HepG2 (cell line): Measurements from ENCODE around the gene ATIC. TPM values are rescaled to one million over a fixed set of nuclear protein-coding genes. Genes with fewer than 3 reads are reported as not detected.
A peak's percentile ranks its signal among the peaks of the same experiment; 100 is the strongest.

ENCODE experiments used
- PLRG1 ChIP-seq: fragments of 450-650 bp; conservative IDR thresholded peaks from 2 replicates; pipeline ENCODE4 v1.6.1; 2016
- ZNF766 ChIP-seq: sonication (generic); formaldehyde crosslinking; IDR thresholded peaks from 2 replicates; pipeline ENCODE4 v1.5.0; 2020; ENCODE audit warnings: missing genetic modification reagents, borderline replicate concordance
- polyA plus RNA-seq, 8 experiments: library from polyadenylated mRNA; depleted of rRNA in 3 of 8; stranded (reverse) in 7 of 8; unstranded in 1 of 8; fragments of >200 nt; fragmentation: Illumina TruSeq in 4 of 8; extraction: Trizol in 4 of 8; gene quantifications; 2 replicates each; pipeline versions ENCODE4 v1.2.1 to v1.2.3, GENCODE V29; 2011 to 2016; ENCODE audit warnings: low read depth in 4 of 8, missing spikeins in 1 of 8, mixed read lengths in 1 of 8; ENCODE audit not compliant: insufficient read depth in 1 of 8
- total RNA-seq, 5 experiments: library from RNA; depleted of rRNA; stranded (reverse); fragments of >200 nt; fragmentation: Illumina TruSeq; extraction: Trizol; gene quantifications; 2 replicates each; pipeline ENCODE4 v1.2.3, GENCODE V29; 2016; ENCODE audit warnings: low read depth in 1 of 5
- TF ChIP-seq, protein P1 (sequence below): sonication (generic); formaldehyde crosslinking; IDR thresholded peaks from 2 replicates; pipeline ENCODE4 v1.4.0; 2020; ENCODE audit warnings: mild to moderate bottlenecking, missing genetic modification reagents
- TF ChIP-seq, protein P2 (sequence below): sonication (generic); formaldehyde crosslinking; IDR thresholded peaks from 2 replicates; pipeline ENCODE4 v1.4.0; 2020; ENCODE audit warnings: low read depth, missing genetic modification reagents
- TF ChIP-seq, protein P3 (sequence below): sonication (generic); formaldehyde crosslinking; IDR thresholded peaks from 2 replicates; pipeline ENCODE4 v1.5.1; 2020; ENCODE audit warnings: missing genetic modification reagents, mild to moderate bottlenecking, borderline replicate concordance
- TF ChIP-seq, protein P4 (sequence below): sonication (generic); formaldehyde crosslinking; IDR thresholded peaks from 2 replicates; pipeline ENCODE4 v1.4.0; 2020; ENCODE audit warnings: mild to moderate bottlenecking, missing genetic modification reagents
- TF ChIP-seq, protein P5 (sequence below): sonication (generic); formaldehyde crosslinking; IDR thresholded peaks from 2 replicates; pipeline ENCODE4 v1.4.0; 2020; ENCODE audit warnings: missing genetic modification reagents, mild to moderate bottlenecking, borderline replicate concordance
- TF ChIP-seq, protein P6 (sequence below): sonication (generic); formaldehyde crosslinking; IDR thresholded peaks from 2 replicates; pipeline ENCODE4 v1.4.0; 2020; ENCODE audit warnings: missing genetic modification reagents; ENCODE audit errors: not compliant biosample characterization

The ATIC gene
- total and polyA plus RNA-seq, 2 of the 13 experiments (the other 11 are each of a cell fraction or from before 2014, with no cell fraction given), result 89.8 to 146 TPM

DNA sequence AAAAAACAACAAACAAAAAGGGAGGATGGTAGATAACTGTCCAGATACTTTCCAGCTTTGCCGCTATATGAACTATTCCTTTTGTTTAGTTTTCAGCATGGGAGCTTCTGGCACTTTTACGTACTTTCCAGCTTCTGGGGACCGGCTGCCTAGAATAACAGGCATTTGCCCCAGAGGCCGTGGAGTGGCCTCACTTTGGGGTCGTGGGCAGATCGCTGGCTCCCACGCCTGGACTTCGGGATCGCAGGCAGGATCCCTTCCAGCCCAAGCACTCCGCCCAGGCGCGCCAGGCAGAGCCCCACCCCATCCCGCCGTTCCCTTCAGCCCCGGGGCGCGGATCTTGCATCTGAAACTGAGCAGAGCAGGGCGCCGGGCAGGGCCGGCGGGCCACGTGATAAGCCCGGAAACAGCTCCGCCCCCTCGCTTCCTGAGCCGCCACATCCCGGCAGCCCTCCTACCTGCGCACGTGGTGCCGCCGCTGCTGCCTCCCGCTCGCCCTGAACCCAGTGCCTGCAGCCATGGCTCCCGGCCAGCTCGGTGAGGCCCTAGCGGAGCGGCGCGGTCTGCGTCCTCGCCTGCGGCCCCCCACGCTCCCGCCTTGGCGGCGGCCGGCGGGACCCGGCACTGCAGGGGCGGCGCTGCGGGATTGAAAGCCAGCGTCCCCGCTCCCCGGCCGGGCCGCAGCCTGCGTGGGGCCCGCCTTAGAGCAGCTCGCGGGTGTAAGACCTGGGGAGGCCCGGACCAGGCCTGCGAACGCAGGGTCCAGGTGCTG lies at the start of gene ATIC (continued):
- TF ChIP-seq, protein P1, sequence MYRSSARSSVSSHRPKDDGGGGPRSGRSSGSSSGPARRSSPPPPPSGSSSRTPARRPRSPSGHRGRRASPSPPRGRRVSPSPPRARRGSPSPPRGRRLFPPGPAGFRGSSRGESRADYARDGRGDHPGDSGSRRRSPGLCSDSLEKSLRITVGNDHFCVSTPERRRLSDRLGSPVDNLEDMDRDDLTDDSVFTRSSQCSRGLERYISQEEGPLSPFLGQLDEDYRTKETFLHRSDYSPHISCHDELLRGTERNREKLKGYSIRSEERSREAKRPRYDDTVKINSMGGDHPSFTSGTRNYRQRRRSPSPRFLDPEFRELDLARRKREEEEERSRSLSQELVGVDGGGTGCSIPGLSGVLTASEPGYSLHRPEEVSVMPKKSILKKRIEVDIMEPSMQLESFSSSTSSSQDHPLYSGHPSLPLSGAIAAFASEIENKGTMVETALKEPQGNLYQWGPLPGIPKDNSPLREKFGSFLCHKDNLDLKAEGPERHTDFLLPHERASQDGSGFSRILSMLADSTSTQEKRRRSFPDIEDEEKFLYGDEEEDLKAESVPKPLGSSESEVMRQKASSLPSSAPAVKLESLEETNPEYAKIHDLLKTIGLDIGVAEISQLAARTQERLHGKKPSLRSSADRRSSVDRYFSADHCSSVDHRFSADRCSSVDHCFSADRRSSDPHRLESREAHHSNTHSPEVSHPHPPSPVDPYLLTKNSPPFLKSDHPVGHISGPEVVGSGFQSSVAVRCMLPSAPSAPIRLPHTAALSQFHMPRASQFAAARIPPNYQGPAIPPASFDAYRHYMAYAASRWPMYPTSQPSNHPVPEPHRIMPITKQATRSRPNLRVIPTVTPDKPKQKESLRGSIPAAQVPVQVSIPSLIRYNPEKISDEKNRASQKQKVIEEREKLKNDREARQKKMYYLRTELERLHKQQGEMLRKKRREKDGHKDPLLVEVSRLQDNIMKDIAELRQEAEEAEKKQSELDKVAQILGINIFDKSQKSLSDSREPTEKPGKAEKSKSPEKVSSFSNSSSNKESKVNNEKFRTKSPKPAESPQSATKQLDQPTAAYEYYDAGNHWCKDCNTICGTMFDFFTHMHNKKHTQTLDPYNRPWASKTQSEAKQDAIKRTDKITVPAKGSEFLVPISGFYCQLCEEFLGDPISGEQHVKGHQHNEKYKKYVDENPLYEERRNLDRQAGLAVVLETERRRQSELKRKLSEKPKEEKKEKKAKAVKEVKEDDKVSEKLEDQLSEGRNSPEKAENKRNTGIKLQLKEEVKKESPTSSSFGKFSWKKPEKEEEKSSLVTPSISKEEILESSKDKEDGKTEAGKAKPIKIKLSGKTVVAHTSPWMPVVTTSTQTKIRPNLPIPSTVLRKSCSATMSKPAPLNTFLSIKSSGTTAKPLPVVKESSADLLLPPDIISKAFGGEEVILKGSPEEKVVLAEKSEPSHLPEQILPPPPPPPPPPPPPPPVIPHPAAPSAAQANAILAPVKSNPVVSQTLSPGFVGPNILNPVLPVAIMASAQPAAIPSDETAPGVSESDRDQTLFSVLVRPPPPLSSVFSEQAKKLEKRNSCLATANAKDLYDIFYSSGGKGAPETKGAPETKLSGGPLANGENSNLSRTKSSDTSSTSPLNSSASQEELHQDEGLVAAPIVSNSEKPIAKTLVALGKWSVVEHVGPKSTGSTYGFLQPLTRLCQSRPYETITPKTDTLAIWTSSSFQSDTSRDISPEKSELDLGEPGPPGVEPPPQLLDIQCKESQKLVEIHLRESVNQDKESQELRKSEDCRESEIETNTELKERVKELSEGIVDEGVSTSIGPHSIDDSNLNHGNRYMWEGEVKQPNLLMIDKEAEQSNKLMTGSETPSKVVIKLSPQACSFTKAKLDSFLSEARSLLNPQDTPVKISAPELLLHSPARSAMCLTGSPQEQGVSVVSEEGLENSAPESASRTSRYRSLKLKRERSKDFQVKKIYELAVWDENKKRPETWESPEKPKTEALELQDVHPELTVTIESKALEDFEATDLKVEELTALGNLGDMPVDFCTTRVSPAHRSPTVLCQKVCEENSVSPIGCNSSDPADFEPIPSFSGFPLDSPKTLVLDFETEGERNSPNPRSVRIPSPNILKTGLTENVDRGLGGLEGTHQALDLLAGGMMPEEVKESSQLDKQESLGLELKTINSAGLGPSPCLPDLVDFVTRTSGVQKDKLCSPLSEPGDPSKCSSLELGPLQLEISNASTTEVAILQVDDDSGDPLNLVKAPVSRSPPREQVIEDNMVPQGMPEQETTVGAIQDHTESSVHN (CRISPR knock-in tag), result peak; percentile 95
- TF ChIP-seq, protein P2, sequence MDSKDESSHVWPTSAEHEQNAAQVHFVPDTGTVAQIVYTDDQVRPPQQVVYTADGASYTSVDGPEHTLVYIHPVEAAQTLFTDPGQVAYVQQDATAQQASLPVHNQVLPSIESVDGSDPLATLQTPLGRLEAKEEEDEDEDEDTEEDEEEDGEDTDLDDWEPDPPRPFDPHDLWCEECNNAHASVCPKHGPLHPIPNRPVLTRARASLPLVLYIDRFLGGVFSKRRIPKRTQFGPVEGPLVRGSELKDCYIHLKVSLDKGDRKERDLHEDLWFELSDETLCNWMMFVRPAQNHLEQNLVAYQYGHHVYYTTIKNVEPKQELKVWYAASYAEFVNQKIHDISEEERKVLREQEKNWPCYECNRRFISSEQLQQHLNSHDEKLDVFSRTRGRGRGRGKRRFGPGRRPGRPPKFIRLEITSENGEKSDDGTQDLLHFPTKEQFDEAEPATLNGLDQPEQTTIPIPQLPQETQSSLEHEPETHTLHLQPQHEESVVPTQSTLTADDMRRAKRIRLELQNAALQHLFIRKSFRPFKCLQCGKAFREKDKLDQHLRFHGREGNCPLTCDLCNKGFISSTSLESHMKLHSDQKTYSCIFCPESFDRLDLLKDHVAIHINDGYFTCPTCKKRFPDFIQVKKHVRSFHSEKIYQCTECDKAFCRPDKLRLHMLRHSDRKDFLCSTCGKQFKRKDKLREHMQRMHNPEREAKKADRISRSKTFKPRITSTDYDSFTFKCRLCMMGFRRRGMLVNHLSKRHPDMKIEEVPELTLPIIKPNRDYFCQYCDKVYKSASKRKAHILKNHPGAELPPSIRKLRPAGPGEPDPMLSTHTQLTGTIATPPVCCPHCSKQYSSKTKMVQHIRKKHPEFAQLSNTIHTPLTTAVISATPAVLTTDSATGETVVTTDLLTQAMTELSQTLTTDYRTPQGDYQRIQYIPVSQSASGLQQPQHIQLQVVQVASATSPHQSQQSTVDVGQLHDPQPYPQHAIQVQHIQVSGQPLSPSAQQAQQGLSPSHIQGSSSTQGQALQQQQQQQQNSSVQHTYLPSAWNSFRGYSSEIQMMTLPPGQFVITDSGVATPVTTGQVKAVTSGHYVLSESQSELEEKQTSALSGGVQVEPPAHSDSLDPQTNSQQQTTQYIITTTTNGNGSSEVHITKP (CRISPR knock-in tag), result no peak; the same call in 1 of the 2 replicates
- TF ChIP-seq, protein P3, sequence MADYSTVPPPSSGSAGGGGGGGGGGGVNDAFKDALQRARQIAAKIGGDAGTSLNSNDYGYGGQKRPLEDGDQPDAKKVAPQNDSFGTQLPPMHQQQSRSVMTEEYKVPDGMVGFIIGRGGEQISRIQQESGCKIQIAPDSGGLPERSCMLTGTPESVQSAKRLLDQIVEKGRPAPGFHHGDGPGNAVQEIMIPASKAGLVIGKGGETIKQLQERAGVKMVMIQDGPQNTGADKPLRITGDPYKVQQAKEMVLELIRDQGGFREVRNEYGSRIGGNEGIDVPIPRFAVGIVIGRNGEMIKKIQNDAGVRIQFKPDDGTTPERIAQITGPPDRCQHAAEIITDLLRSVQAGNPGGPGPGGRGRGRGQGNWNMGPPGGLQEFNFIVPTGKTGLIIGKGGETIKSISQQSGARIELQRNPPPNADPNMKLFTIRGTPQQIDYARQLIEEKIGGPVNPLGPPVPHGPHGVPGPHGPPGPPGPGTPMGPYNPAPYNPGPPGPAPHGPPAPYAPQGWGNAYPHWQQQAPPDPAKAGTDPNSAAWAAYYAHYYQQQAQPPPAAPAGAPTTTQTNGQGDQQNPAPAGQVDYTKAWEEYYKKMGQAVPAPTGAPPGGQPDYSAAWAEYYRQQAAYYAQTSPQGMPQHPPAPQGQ, result peak; percentile 89; the same call in 1 of the 2 replicates
- peak; percentile 97 for TF ChIP-seq ZNF766
- TF ChIP-seq, protein P4, sequence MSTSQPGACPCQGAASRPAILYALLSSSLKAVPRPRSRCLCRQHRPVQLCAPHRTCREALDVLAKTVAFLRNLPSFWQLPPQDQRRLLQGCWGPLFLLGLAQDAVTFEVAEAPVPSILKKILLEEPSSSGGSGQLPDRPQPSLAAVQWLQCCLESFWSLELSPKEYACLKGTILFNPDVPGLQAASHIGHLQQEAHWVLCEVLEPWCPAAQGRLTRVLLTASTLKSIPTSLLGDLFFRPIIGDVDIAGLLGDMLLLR (CRISPR knock-in tag), result peak; percentile 100
- TF ChIP-seq PLRG1, result no peak
- TF ChIP-seq, protein P5, sequence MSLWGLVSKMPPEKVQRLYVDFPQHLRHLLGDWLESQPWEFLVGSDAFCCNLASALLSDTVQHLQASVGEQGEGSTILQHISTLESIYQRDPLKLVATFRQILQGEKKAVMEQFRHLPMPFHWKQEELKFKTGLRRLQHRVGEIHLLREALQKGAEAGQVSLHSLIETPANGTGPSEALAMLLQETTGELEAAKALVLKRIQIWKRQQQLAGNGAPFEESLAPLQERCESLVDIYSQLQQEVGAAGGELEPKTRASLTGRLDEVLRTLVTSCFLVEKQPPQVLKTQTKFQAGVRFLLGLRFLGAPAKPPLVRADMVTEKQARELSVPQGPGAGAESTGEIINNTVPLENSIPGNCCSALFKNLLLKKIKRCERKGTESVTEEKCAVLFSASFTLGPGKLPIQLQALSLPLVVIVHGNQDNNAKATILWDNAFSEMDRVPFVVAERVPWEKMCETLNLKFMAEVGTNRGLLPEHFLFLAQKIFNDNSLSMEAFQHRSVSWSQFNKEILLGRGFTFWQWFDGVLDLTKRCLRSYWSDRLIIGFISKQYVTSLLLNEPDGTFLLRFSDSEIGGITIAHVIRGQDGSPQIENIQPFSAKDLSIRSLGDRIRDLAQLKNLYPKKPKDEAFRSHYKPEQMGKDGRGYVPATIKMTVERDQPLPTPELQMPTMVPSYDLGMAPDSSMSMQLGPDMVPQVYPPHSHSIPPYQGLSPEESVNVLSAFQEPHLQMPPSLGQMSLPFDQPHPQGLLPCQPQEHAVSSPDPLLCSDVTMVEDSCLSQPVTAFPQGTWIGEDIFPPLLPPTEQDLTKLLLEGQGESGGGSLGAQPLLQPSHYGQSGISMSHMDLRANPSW (CRISPR knock-in tag), result peak; percentile 83; the same call in 1 of the 2 replicates
- TF ChIP-seq, protein P6, sequence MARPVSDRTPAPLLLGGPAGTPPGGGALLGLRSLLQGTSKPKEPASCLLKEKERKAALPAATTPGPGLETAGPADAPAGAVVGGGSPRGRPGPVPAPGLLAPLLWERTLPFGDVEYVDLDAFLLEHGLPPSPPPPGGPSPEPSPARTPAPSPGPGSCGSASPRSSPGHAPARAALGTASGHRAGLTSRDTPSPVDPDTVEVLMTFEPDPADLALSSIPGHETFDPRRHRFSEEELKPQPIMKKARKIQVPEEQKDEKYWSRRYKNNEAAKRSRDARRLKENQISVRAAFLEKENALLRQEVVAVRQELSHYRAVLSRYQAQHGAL (CRISPR knock-in tag), result peak; percentile 64
